Astrocyte (in vitro differentiated cells and primary cell): ENCODE results near the gene ALK.

Experiments
- EZH2 ChIP-seq: IDR thresholded peaks from 2 replicates; pipeline ENCODE4 v1.6.1; 2012; ENCODE audit warnings: mild to moderate bottlenecking, low read length, inconsistent platforms; ENCODE audit not compliant: insufficient read depth
- TF ChIP-seq, protein P1 (sequence below): IDR thresholded peaks from 2 replicates; pipeline ENCODE4 v1.5.1; 2011; ENCODE audit warnings: low read depth, mild to moderate bottlenecking, inconsistent platforms, low read length, moderate library complexity; ENCODE audit not compliant: insufficient read depth

GRCh38 chr2:29218071-29218470 is 703.3 kb downstream of the ALK start:
- TF ChIP-seq, protein P1, sequence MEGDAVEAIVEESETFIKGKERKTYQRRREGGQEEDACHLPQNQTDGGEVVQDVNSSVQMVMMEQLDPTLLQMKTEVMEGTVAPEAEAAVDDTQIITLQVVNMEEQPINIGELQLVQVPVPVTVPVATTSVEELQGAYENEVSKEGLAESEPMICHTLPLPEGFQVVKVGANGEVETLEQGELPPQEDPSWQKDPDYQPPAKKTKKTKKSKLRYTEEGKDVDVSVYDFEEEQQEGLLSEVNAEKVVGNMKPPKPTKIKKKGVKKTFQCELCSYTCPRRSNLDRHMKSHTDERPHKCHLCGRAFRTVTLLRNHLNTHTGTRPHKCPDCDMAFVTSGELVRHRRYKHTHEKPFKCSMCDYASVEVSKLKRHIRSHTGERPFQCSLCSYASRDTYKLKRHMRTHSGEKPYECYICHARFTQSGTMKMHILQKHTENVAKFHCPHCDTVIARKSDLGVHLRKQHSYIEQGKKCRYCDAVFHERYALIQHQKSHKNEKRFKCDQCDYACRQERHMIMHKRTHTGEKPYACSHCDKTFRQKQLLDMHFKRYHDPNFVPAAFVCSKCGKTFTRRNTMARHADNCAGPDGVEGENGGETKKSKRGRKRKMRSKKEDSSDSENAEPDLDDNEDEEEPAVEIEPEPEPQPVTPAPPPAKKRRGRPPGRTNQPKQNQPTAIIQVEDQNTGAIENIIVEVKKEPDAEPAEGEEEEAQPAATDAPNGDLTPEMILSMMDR, result no peak
- no peak for TF ChIP-seq EZH2
